Measurements from ENCODE around the gene IGFL4.
A peak's percentile ranks its signal among the peaks of the same experiment; 100 is the strongest.

Gene IGFL4

DNA sequence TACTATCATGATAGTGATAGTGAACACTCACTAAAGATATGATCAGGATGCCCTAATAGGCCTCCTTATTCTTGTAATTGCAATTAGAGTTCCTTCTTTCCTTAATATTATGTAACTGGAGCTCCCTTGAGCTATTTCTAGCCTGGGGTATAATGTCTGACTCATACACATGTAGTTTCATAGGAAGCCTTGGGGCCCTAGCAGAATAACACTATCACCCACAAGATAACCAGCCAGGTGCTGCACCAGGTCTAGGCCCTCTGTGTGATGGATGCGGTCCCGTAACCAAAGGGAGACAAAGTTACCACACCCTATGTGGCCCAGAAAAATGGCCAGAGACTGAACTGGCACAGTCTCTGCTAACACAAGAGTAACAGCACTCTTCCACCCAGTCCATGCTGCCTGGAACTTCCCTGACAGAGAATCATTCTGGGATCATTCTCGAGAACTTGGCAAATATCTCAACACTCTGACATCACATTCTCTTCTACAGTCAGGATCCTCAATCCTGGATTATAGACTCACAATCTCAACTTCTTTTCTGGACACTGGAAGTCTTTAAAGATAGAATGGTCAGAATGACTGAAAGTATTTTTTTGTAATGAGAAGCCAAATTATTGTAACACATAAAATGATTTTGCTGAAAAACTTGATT is 32.6 kb upstream of the IGFL4 start:
- no peak overlapping the region for H3K27ac ChIP-seq (ENCODE audit: extremely low read depth, low read depth, low read length)
- H3K36me3 ChIP-seq (ENCODE audit: control insufficient read depth in 2 of 2, insufficient read depth in 1 of 2, low read length in 2 of 2), result no peaks in the 10 kb centered on the region
- no peaks in the 10 kb centered on the region for H3K9me3 ChIP-seq (ENCODE audit: control insufficient read depth, insufficient read depth, low read depth, low read length)
- POLR2A ChIA-PET, result no interaction called here
- peaks cover 27% of the 10 kb centered on the region for H3K4me1 ChIP-seq (ENCODE audit: control insufficient read depth, insufficient read depth, low read length)
- CTCF ChIA-PET, result interaction anchor here (0.7 to 6.1 kb wide), 6 partner anchors 9 to 329 kb away, joined by 3 to 123 read pairs (median 4); no protein-coding TSS in a partner anchor
- TF ChIP-seq, protein P1, sequence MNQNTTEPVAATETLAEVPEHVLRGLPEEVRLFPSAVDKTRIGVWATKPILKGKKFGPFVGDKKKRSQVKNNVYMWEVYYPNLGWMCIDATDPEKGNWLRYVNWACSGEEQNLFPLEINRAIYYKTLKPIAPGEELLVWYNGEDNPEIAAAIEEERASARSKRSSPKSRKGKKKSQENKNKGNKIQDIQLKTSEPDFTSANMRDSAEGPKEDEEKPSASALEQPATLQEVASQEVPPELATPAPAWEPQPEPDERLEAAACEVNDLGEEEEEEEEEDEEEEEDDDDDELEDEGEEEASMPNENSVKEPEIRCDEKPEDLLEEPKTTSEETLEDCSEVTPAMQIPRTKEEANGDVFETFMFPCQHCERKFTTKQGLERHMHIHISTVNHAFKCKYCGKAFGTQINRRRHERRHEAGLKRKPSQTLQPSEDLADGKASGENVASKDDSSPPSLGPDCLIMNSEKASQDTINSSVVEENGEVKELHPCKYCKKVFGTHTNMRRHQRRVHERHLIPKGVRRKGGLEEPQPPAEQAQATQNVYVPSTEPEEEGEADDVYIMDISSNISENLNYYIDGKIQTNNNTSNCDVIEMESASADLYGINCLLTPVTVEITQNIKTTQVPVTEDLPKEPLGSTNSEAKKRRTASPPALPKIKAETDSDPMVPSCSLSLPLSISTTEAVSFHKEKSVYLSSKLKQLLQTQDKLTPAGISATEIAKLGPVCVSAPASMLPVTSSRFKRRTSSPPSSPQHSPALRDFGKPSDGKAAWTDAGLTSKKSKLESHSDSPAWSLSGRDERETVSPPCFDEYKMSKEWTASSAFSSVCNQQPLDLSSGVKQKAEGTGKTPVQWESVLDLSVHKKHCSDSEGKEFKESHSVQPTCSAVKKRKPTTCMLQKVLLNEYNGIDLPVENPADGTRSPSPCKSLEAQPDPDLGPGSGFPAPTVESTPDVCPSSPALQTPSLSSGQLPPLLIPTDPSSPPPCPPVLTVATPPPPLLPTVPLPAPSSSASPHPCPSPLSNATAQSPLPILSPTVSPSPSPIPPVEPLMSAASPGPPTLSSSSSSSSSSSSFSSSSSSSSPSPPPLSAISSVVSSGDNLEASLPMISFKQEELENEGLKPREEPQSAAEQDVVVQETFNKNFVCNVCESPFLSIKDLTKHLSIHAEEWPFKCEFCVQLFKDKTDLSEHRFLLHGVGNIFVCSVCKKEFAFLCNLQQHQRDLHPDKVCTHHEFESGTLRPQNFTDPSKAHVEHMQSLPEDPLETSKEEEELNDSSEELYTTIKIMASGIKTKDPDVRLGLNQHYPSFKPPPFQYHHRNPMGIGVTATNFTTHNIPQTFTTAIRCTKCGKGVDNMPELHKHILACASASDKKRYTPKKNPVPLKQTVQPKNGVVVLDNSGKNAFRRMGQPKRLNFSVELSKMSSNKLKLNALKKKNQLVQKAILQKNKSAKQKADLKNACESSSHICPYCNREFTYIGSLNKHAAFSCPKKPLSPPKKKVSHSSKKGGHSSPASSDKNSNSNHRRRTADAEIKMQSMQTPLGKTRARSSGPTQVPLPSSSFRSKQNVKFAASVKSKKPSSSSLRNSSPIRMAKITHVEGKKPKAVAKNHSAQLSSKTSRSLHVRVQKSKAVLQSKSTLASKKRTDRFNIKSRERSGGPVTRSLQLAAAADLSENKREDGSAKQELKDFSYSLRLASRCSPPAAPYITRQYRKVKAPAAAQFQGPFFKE (tag by site-specific recombination; IDR thresholded peaks at IDR 0.05; ENCODE audit: borderline replicate concordance), result no peak
- TF ChIP-seq ZNF248 (tag by site-specific recombination; IDR thresholded peaks at IDR 0.05) (no peak), ZBTB44 (tag by site-specific recombination; IDR thresholded peaks at IDR 0.05) (no peak), ZBTB17 (tag by site-specific recombination; IDR thresholded peaks at IDR 0.05) (peak; percentile 68), ZSCAN23 (tag by site-specific recombination; IDR thresholded peaks at IDR 0.05) (no peak)
- no peak overlapping the region for H3K4me3 ChIP-seq (ENCODE audit: low read depth, low read length)

DNA sequence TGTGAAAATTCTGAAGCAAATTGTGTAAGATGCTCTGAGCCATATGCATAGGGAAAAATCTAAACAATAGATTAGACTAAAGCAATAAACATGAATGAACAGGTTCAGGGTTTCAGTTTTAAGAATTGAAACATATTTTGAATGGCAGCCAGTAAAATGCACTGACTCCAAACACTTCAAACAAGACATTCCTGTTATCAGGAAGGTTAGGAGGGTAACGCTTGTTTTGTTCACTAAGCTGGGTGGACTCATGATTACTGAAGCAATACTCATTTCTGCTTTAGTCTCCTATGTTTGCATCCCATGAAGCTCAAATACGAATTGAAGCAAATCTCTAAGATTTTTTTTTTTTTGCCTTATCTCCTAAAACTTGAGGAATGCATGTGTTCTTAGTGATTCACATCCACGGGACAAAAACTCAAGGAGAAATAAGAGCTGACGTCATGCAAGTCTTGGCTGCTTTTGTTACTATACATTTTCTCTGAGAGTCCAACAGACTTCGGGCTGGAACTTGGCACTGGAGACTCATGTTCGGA is 29.1 kb upstream of the IGFL4 start:
- H3K9me3 ChIP-seq (ENCODE audit: control insufficient read depth, insufficient read depth, low read depth, low read length), result no peaks in the 10 kb centered on the region
- H3K4me3 ChIP-seq (ENCODE audit: low read depth, low read length), result no peak overlapping the region
- H3K4me1 ChIP-seq (ENCODE audit: control insufficient read depth, insufficient read depth, low read length), result peaks cover 27% of the 10 kb centered on the region
- no peak overlapping the region for H3K27ac ChIP-seq (ENCODE audit: extremely low read depth, low read depth, low read length)
- ChIA-PET CTCF (interaction anchor here (0.6 to 6.1 kb wide), 10 partner anchors 9 to 334 kb away, joined by 3 to 123 read pairs (median 4); no protein-coding TSS in a partner anchor), POLR2A (interaction anchor here (0.7 kb wide), 1 partner anchor 10 kb away, joined by 5 read pairs; no protein-coding TSS in a partner anchor)
- H3K36me3 ChIP-seq (ENCODE audit: control insufficient read depth in 2 of 2, insufficient read depth in 1 of 2, low read length in 2 of 2), result no peaks in the 10 kb centered on the region
- TF ChIP-seq KLF8 (tag by site-specific recombination; IDR thresholded peaks at IDR 0.05), result peak; percentile 22; the same call in 1 of the 2 replicates
- TF ChIP-seq OVOL3 (tag by site-specific recombination; IDR thresholded peaks at IDR 0.05), result no peak
- TF ChIP-seq ZNF629 (tag by site-specific recombination; IDR thresholded peaks at IDR 0.05), result peak; percentile 63
- TF ChIP-seq ZNF510 (tag by site-specific recombination; IDR thresholded peaks at IDR 0.05; ENCODE audit: insufficient replicate concordance), result no peak
- TF ChIP-seq ZNF416 (tag by site-specific recombination; IDR thresholded peaks at IDR 0.05), result no peak
- TF ChIP-seq ZNF366 (tag by site-specific recombination; conservative IDR thresholded peaks at IDR 0.05), result peak; percentile 56
- no peak for TF ChIP-seq ZNF747 (tag by site-specific recombination; IDR thresholded peaks at IDR 0.05)
- TF ChIP-seq SCRT2 (tag by site-specific recombination; IDR thresholded peaks at IDR 0.05), result peak; percentile 58
- TF ChIP-seq ZNF18 (tag by site-specific recombination; IDR thresholded peaks at IDR 0.05), result no peak
- TF ChIP-seq, protein P2, sequence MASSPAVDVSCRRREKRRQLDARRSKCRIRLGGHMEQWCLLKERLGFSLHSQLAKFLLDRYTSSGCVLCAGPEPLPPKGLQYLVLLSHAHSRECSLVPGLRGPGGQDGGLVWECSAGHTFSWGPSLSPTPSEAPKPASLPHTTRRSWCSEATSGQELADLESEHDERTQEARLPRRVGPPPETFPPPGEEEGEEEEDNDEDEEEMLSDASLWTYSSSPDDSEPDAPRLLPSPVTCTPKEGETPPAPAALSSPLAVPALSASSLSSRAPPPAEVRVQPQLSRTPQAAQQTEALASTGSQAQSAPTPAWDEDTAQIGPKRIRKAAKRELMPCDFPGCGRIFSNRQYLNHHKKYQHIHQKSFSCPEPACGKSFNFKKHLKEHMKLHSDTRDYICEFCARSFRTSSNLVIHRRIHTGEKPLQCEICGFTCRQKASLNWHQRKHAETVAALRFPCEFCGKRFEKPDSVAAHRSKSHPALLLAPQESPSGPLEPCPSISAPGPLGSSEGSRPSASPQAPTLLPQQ (tag by site-specific recombination; IDR thresholded peaks at IDR 0.05), result peak; percentile 41; the same call in 1 of the 2 replicates
- TF ChIP-seq, protein P3, sequence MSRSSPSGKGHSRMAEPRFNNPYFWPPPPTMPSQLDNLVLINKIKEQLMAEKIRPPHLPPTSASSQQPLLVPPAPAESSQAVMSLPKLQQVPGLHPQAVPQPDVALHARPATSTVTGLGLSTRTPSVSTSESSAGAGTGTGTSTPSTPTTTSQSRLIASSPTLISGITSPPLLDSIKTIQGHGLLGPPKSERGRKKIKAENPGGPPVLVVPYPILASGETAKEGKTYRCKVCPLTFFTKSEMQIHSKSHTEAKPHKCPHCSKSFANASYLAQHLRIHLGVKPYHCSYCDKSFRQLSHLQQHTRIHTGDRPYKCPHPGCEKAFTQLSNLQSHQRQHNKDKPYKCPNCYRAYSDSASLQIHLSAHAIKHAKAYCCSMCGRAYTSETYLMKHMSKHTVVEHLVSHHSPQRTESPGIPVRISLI (tag by site-specific recombination; IDR thresholded peaks at IDR 0.05), result peak; percentile 64; the same call in 1 of the 2 replicates
- TF ChIP-seq ZSCAN18 (tag by site-specific recombination; IDR thresholded peaks at IDR 0.05), result no peak
